ENCODE results near the gene PRUNE2.
A peak's percentile ranks its signal among the peaks of the same experiment; 100 is the strongest.

PRUNE2 gene

DNA sequence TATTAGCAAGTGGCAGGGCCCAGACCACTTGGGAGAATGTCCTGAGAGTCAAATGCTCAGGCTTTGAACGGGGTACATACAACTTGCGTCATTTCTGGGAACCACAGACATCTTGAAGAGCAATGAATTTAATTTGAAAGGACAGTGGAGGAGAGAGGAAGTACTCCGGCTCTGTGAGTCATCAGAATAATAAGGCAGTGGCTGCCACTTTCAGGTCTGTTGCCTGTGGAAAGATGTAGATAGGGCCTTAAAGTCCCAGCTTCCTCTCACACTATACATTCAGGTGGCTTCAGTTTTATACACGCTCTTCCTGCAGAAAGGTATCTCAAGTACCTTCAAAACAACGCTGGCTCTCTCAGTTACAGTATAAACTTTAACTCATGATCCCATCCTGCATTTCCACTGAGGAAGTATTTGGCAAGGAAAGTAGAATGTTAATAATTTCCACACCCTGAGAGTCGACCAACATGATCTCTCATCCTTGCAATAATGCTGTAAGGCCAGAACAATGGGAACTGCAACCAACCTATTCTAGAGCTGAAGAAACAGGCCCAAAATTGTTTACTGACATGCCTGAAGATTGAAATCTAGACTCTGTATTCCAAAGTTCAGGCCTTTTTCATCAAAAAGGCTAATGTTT, 6.8 kb upstream of the PRUNE2 start:
- peak; percentile 42 to 79 for DNase-seq (ENCODE audit: low read depth in 2 of 2)
- TF ChIP-seq, protein P1, sequence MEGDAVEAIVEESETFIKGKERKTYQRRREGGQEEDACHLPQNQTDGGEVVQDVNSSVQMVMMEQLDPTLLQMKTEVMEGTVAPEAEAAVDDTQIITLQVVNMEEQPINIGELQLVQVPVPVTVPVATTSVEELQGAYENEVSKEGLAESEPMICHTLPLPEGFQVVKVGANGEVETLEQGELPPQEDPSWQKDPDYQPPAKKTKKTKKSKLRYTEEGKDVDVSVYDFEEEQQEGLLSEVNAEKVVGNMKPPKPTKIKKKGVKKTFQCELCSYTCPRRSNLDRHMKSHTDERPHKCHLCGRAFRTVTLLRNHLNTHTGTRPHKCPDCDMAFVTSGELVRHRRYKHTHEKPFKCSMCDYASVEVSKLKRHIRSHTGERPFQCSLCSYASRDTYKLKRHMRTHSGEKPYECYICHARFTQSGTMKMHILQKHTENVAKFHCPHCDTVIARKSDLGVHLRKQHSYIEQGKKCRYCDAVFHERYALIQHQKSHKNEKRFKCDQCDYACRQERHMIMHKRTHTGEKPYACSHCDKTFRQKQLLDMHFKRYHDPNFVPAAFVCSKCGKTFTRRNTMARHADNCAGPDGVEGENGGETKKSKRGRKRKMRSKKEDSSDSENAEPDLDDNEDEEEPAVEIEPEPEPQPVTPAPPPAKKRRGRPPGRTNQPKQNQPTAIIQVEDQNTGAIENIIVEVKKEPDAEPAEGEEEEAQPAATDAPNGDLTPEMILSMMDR (IDR thresholded peaks at IDR 0.05; ENCODE audit: low read depth, low read length), result no peak
- no peak overlapping the region for H3K4me3 ChIP-seq (replicated peaks in 1 of 2; ENCODE audit: low read depth in 2 of 2, low read length in 2 of 2)

DNA sequence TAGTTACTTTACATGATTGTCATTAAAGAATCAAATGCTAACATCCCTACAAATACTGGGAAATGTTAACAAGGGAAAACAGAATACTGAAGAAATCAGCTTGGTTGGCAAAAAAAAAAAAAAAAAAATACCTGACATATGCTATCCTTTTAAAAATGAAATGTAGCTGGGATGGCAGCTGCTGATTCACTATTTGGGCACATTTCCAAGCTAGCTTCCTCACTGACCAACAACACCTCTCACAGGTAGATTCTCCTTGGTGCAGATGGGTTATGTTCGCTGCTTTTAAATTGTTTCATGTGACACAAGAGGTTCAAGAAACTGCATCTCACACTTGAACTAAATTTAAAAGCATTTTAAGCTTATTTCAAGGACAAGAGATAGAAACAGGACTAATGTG, 6.1 kb upstream of the PRUNE2 start:
- no peak overlapping the region for H3K4me3 ChIP-seq (replicated peaks in 1 of 2; ENCODE audit: low read depth in 2 of 2, low read length in 2 of 2)
- TF ChIP-seq, protein P1 (IDR thresholded peaks at IDR 0.05; ENCODE audit: low read depth, low read length), result no peak
- peak in 1 of 2 donors; percentile 9 for DNase-seq (ENCODE audit: low read depth in 2 of 2)

DNA sequence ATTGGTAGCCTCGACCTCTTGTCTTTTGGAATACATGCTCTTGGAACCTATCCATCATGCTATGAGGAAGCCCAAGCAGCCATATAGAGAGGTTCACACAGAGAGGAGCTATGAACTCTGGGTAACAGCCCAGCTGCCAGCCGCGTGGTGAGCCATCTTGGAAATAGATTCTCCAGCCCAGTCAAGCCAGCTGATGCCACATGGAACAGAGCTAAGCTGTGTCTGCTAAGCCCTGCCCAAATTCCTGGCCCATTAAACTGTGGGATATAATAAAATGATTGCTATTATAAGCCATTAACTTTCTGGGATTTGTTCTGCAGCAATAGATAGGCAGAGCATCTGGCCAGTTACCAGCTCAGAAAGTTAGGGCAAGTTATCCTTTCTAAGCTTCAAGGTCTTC, 4.9 kb upstream of the PRUNE2 start:
- H3K4me3 ChIP-seq (replicated peaks in 1 of 2; ENCODE audit: low read depth in 2 of 2, low read length in 2 of 2), result no peak overlapping the region
- TF ChIP-seq, protein P1 (IDR thresholded peaks at IDR 0.05; ENCODE audit: low read depth, low read length), result no peak
- no peak for DNase-seq (ENCODE audit: low read depth in 2 of 2)

DNA sequence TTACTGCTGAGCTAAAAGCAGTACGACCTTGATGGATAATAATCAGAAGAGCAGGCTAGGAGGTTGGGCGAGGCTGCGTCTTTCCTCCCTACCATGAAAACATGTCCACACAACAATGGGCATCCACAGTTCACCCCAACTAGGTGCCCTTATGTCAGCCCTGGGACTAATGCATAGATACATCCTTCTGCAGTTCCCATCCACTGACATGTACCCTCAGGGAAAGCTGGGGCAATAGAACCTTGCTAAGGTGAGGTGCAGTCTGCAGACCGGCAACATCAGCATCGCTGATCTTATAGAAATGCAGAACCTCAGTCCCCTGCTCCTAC, 697 bp upstream of the PRUNE2 start:
- TF ChIP-seq, protein P1 (IDR thresholded peaks at IDR 0.05; ENCODE audit: low read depth, low read length), result no peak
- DNase-seq (ENCODE audit: low read depth in 2 of 2), result no peak
- peak overlapping the region in 1 of 2 donors; percentile 49 for H3K4me3 ChIP-seq (replicated peaks in 1 of 2; ENCODE audit: low read depth in 2 of 2, low read length in 2 of 2)

DNA sequence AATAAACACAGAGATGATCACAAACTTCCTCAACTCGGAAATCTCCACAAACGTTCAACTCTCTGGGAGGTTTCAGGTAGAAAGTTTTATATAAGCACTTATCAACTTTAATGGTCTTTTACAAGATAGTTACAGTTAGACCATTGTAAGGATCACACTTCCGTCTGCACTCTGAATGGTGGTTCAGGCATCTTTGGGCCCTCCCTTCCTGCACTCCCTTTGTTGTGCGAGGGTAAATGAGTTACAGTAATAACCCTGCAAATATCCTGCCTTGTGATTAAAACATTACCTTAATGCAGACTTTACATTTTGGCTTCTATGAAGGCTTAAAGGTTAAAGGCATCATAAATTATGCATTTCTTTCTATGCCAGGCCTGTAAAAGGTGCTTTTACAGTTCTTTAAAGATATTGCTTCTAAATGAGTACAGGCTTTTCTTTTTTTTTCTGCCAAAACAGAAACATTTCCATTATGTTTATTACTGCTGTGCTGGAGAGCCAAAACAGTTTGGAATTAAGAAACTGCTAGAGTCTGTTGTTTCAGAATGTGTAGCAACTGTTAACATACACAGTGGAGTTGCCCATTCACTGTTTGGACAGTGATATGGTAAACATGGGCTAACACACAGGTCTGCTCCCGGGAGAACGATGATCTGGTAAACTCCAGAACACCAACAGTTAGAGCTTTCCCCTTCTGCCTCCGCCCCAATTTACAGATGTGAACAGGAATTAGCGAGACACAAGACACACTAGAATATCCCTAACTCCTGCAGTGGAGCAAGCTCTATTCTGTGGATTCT, 1.1 kb downstream of the PRUNE2 start:
- TF ChIP-seq, protein P1 (IDR thresholded peaks at IDR 0.05; ENCODE audit: low read depth, low read length), result no peak
- H3K4me3 ChIP-seq (replicated peaks in 1 of 2; ENCODE audit: low read depth in 2 of 2, low read length in 2 of 2), result peak overlapping the region; percentile 40 to 49
- no peak for DNase-seq (ENCODE audit: low read depth in 2 of 2)

DNA sequence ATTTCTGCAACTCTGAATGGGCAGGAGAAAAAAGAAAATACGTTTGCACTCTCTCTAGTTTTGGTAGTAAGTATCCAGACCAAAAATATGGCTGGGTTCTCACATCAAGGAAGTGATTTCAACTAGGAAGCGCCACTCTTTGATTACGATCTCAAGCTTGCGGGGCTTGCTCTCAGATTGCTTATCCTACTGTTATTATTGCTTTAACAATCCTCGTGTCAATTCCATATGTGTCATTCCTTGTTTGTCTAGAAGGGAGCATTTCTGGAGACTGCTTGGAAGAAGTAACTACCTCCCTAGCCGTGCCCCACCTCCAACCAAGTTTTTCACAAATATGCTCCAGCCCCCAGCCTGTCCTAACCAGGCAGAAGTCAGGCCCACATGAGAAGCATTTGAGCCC, 3.5 kb downstream of the PRUNE2 start:
- no peak overlapping the region for H3K4me3 ChIP-seq (replicated peaks in 1 of 2; ENCODE audit: low read depth in 2 of 2, low read length in 2 of 2)
- TF ChIP-seq, protein P1 (IDR thresholded peaks at IDR 0.05; ENCODE audit: low read depth, low read length), result no peak
- DNase-seq (ENCODE audit: low read depth in 2 of 2), result no peak

All from cardiac fibroblast (primary cell).